MM.1S (cell line): ENCODE measurements around the gene MYO5C.

Experiments used
- DNase-seq: peaks from one replicate; pipeline ENCODE4 v3.0.0-alpha.2; 2015
- H2AFZ ChIP-seq: fragments of 300-600 bp; sonication (generic); 2 replicates; pipeline ENCODE4 v1.6.0; 2016; ENCODE audit warnings: antibody characterized with exemption, low read length
- H3F3A ChIP-seq: fragments of 300-600 bp; sonication (generic); 2 replicates; pipeline ENCODE4 v1.6.1; 2016; ENCODE audit warnings: mild to moderate bottlenecking, antibody characterized with exemption, low read length, moderate library complexity, mixed read lengths; ENCODE audit not compliant: insufficient read depth
- H3K27ac ChIP-seq: fragments of 300-600 bp; sonication (generic); 2 replicates; pipeline ENCODE4 v1.5.1; 2016; ENCODE audit warnings: mild to moderate bottlenecking, low read length
- H3K27me3 ChIP-seq: fragments of 300-600 bp; sonication (generic); replicated peaks from 2 replicates; pipeline ENCODE4 v1.6.0; 2016; ENCODE audit warnings: low read length; ENCODE audit not compliant: insufficient read depth
- H3K36me3 ChIP-seq: fragments of 300-600 bp; sonication (generic); replicated peaks from 2 replicates; pipeline ENCODE4 v1.6.1; 2016; ENCODE audit warnings: mild to moderate bottlenecking, low read length, mixed read lengths; ENCODE audit not compliant: insufficient read depth
- H3K4me1 ChIP-seq: fragments of 300-600 bp; sonication (generic); 2 replicates; pipeline ENCODE4 v1.6.1; 2016; ENCODE audit warnings: low read length, mixed read lengths
- H3K4me2 ChIP-seq: fragments of 300-600 bp; sonication (generic); 2 replicates; pipeline ENCODE4 v1.6.0; 2016; ENCODE audit warnings: low read depth, low read length
- H3K4me3 ChIP-seq: fragments of 300-600 bp; sonication (generic); 2 replicates; pipeline ENCODE4 v1.5.1; 2016; ENCODE audit warnings: low read length, mixed read lengths
- H3K79me2 ChIP-seq: fragments of 300-600 bp; sonication (generic); 2 replicates; pipeline ENCODE4 v1.6.1; 2016; ENCODE audit warnings: mixed run types, low read length, mixed read lengths
- H3K9ac ChIP-seq: fragments of 300-600 bp; sonication (generic); 2 replicates; pipeline ENCODE4 v1.6.1; 2016; ENCODE audit warnings: low read length, mixed read lengths
- H3K9me2 ChIP-seq: fragments of 300-600 bp; sonication (generic); replicated peaks from 2 replicates; pipeline ENCODE4 v1.6.1; 2016; ENCODE audit warnings: mild to moderate bottlenecking, low read length, mixed read lengths; ENCODE audit not compliant: insufficient read depth
- H3K9me3 ChIP-seq: fragments of 300-600 bp; sonication (generic); replicated peaks from 2 replicates; pipeline ENCODE4 v1.6.1; 2016; ENCODE audit warnings: mild to moderate bottlenecking, low read length, mixed read lengths; ENCODE audit not compliant: insufficient read depth
- H4K20me1 ChIP-seq: fragments of 300-600 bp; sonication (generic); 2 replicates; pipeline ENCODE4 v1.6.1; 2016; ENCODE audit warnings: mild to moderate bottlenecking, low read length, moderate library complexity, mixed read lengths; ENCODE audit not compliant: insufficient read depth
- CTCF ChIP-seq: fragments of 300-600 bp; sonication (generic); IDR thresholded peaks from 2 replicates; pipeline ENCODE4 v1.5.1; 2016; ENCODE audit warnings: antibody characterized with exemption, low read length, mixed read lengths
- EZH2 ChIP-seq: fragments of 300-600 bp; sonication (generic); optimal IDR thresholded peaks from 2 replicates; pipeline ENCODE3; 2017; ENCODE audit warnings: low read depth, mild to moderate bottlenecking, antibody characterized with exemption, low read length, mixed read lengths
- EZH2phosphoT487 ChIP-seq: fragments of 300-600 bp; sonication (generic); IDR thresholded peaks from 2 replicates; pipeline ENCODE4 v1.6.1; 2018; ENCODE audit warnings: antibody characterized with exemption, low read length

The MYO5C gene

DNA sequence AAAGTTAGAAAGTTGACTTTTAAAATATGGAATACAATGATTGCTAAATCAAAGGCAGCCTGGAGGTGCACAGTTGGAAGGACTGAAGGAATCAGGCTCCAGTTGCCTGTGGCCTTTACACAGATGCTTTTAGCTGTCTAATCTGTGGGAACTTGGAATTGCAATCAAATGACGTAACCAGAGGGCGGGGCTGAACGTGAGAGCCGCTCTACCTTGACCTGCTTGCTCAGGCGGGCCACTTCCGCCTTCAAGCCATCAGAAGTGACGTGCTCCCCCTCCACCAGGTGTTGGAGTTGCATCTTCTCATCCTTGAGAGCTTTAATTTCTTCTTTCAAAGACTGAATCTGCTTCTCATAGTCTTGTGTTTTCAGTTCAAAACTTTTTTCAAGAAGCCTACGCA, 66.7 kb downstream of the MYO5C start:
- peak; percentile 19 for DNase-seq
- Histone ChIP-seq H2AFZ (no peak overlapping the region), H3K9me3 (no peaks in the 10 kb centered on the region), H3K27ac (no peak overlapping the region), H3K27me3 (no peaks in the 10 kb centered on the region), H3K4me1 (no peaks in the 10 kb centered on the region), H3K9ac (no peak overlapping the region), H3K4me3 (no peak overlapping the region), H3K36me3 (no peaks in the 10 kb centered on the region), H3K79me2 (no peaks in the 10 kb centered on the region), H4K20me1 (no peaks in the 10 kb centered on the region), H3K4me2 (no peak overlapping the region), H3F3A (0 out of 2 replicates have a peak, but pooled peaks cover 5% of the 10 kb centered on the region), H3K9me2 (no peaks in the 10 kb centered on the region)
- no peak for TF ChIP-seq EZH2
- TF ChIP-seq EZH2phosphoT487 = no peak
- TF ChIP-seq CTCF = no peak

- H3K9me3 ChIP-seq = no peaks in the 10 kb centered on the region
- no peak overlapping the region for H3K9ac ChIP-seq
- no peaks in the 10 kb centered on the region for H3K36me3 ChIP-seq
- H3K4me1 ChIP-seq = no peaks in the 10 kb centered on the region
- H3K27ac ChIP-seq = no peak overlapping the region
- no peaks in the 10 kb centered on the region for H3K79me2 ChIP-seq
- 0 out of 2 replicates have a peak, but pooled peaks cover 5% of the 10 kb centered on the region for H3F3A ChIP-seq
- H3K4me2 ChIP-seq = no peak overlapping the region
- peak; percentile 88 for DNase-seq
- H3K27me3 ChIP-seq = no peaks in the 10 kb centered on the region
- no peaks in the 10 kb centered on the region for H4K20me1 ChIP-seq
- H2AFZ ChIP-seq = no peak overlapping the region
- no peaks in the 10 kb centered on the region for H3K9me2 ChIP-seq
- no peak overlapping the region for H3K4me3 ChIP-seq
- no peak for TF ChIP-seq EZH2phosphoT487
- peak; percentile 71 for TF ChIP-seq CTCF
- no peak for TF ChIP-seq EZH2
Measured at GRCh38 chr15:52227456-52227855, 68.1 kb downstream of the MYO5C start.

GRCh38 chr15:52225230-52225629, 70.4 kb downstream of the MYO5C start:
- H3K36me3 ChIP-seq = no peaks in the 10 kb centered on the region
- no peak overlapping the region for H3K4me2 ChIP-seq
- peaks cover 17% of the 10 kb centered on the region for H3F3A ChIP-seq
- H4K20me1 ChIP-seq = no peaks in the 10 kb centered on the region
- no peak for DNase-seq
- peaks cover 16% of the 10 kb centered on the region for H3K4me1 ChIP-seq
- no peaks in the 10 kb centered on the region for H3K27me3 ChIP-seq
- no peak overlapping the region for H3K9ac ChIP-seq
- H3K4me3 ChIP-seq = no peak overlapping the region
- H3K27ac ChIP-seq = no peak overlapping the region
- H2AFZ ChIP-seq = no peak overlapping the region
- H3K9me3 ChIP-seq = no peaks in the 10 kb centered on the region
- H3K79me2 ChIP-seq = no peaks in the 10 kb centered on the region
- TF ChIP-seq CTCF = no peak
- TF ChIP-seq EZH2 = no peak
- H3K9me2 ChIP-seq = no peaks in the 10 kb centered on the region

DNA sequence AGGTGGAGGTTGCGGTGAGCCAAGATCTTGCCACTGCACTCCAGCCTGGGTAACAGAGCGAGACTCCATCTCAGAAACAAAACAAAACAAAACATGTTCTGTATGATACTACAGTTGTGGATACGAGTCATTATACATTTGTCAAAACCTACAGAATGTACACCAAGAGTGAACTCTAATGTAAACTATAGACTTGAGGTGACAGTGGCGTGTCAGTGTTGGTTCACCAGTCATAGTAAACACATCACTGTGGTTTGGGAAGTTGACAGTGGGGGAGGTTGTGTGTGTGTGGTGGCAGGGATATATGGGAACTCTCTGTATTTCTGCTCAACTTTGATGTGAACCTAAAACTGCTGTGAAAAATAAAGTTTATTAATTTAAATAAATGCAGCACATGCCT, 71.4 kb downstream of the MYO5C start:
- Histone ChIP-seq H3F3A (peaks cover 17% of the 10 kb centered on the region), H3K4me3 (no peak overlapping the region), H3K4me2 (no peak overlapping the region), H3K36me3 (no peaks in the 10 kb centered on the region), H3K79me2 (no peaks in the 10 kb centered on the region), H3K27me3 (no peaks in the 10 kb centered on the region), H4K20me1 (no peaks in the 10 kb centered on the region), H3K27ac (no peak overlapping the region), H3K9ac (no peak overlapping the region), H3K4me1 (peaks cover 16% of the 10 kb centered on the region), H3K9me2 (no peaks in the 10 kb centered on the region), H3K9me3 (no peaks in the 10 kb centered on the region), H2AFZ (no peak overlapping the region)
- DNase-seq = no peak
- TF ChIP-seq EZH2phosphoT487 (no peak), EZH2 (no peak), CTCF (no peak)
